ENCODE data around the gene DUSP7. TPM values are rescaled to one million over a fixed set of nuclear protein-coding genes. Genes with fewer than 3 reads are reported as not detected.

Gene DUSP7
- total RNA-seq, 1 experiment from 2014 or later, result 18.8 TPM

- CTCF ChIA-PET, result interaction anchor here (0.6 to 3.4 kb wide), 5 partner anchors 10 to 77 kb away, joined by 3 to 14 read pairs (median 5); no protein-coding TSS in a partner anchor
- Mint-ChIP-seq H3K4me1 (no peaks in the 10 kb centered on the region), H3K36me3 (no peaks in the 10 kb centered on the region), H3K27ac (0 out of 2 replicates have a peak overlapping the region, but pooled peaks have one; percentile 85), H3K9me3 (no peaks in the 10 kb centered on the region), H3K27me3 (ENCODE audit: low read depth) (no peaks in the 10 kb centered on the region), H3K4me3 (no peak overlapping the region)
- DNase-seq (ENCODE audit: low spot score) (no peak), ATAC-seq (no peak)
- POLR2A ChIA-PET, result no interaction called here
- TF ChIP-seq CBFB (CRISPR knock-in tag; IDR thresholded peaks at IDR 0.05; ENCODE audit: low read depth), result no peak
- TF ChIP-seq PRRX2 (CRISPR knock-in tag; IDR thresholded peaks at IDR 0.05), result no peak
- no peak for TF ChIP-seq IRF2 (CRISPR knock-in tag; IDR thresholded peaks at IDR 0.05; ENCODE audit: borderline replicate concordance, low read depth)
- no peak for TF ChIP-seq CREM (CRISPR knock-in tag; IDR thresholded peaks at IDR 0.05)
Measured at GRCh38 chr3:52067526-52067925, 11.2 kb upstream of the DUSP7 start.

DNA sequence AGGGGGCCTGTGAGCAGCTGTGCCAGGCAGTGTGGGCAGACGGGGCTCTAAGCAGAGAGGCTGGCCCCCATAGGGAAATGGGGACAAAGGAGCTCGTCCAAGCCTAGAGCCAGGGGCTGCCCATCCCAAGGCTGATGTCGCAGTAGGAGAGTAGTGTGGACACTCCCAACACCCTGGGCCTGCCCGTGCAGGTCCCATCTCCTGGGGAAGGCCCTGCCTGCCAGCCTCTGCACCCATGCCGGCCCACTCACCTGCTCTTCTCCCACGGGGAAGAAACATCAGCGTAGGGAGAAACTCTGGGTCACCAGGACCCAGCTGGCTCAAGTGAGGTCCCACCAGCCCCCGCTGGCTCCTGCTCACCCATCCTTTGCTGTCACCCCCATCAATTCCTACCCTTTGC, 10.7 kb upstream of the DUSP7 start:
- Mint-ChIP-seq H3K9me3 (no peaks in the 10 kb centered on the region), H3K36me3 (no peaks in the 10 kb centered on the region), H3K4me3 (no peak overlapping the region), H3K4me1 (no peaks in the 10 kb centered on the region), H3K27ac (0 out of 2 replicates have a peak overlapping the region, but pooled peaks have one; percentile 85), H3K27me3 (ENCODE audit: low read depth) (no peaks in the 10 kb centered on the region)
- POLR2A ChIA-PET, result no interaction called here
- TF ChIP-seq JUN (CRISPR knock-in tag; IDR thresholded peaks at IDR 0.05), result no peak
- TF ChIP-seq USF1 (CRISPR knock-in tag; IDR thresholded peaks at IDR 0.05), result no peak
- TF ChIP-seq HMGA2 (CRISPR knock-in tag; IDR thresholded peaks at IDR 0.05), result no peak
- TF ChIP-seq JAZF1 (CRISPR knock-in tag; IDR thresholded peaks at IDR 0.05), result no peak
- no peak for TF ChIP-seq ZNF425 (CRISPR knock-in tag; conservative IDR thresholded peaks at IDR 0.05)
- TF ChIP-seq ETV6 (CRISPR knock-in tag; IDR thresholded peaks at IDR 0.05), result no peak
- TF ChIP-seq, protein P1, sequence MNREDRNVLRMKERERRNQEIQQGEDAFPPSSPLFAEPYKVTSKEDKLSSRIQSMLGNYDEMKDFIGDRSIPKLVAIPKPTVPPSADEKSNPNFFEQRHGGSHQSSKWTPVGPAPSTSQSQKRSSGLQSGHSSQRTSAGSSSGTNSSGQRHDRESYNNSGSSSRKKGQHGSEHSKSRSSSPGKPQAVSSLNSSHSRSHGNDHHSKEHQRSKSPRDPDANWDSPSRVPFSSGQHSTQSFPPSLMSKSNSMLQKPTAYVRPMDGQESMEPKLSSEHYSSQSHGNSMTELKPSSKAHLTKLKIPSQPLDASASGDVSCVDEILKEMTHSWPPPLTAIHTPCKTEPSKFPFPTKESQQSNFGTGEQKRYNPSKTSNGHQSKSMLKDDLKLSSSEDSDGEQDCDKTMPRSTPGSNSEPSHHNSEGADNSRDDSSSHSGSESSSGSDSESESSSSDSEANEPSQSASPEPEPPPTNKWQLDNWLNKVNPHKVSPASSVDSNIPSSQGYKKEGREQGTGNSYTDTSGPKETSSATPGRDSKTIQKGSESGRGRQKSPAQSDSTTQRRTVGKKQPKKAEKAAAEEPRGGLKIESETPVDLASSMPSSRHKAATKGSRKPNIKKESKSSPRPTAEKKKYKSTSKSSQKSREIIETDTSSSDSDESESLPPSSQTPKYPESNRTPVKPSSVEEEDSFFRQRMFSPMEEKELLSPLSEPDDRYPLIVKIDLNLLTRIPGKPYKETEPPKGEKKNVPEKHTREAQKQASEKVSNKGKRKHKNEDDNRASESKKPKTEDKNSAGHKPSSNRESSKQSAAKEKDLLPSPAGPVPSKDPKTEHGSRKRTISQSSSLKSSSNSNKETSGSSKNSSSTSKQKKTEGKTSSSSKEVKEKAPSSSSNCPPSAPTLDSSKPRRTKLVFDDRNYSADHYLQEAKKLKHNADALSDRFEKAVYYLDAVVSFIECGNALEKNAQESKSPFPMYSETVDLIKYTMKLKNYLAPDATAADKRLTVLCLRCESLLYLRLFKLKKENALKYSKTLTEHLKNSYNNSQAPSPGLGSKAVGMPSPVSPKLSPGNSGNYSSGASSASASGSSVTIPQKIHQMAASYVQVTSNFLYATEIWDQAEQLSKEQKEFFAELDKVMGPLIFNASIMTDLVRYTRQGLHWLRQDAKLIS (CRISPR knock-in tag; IDR thresholded peaks at IDR 0.05; ENCODE audit: borderline replicate concordance), result no peak
- TF ChIP-seq FOXP4 (CRISPR knock-in tag; IDR thresholded peaks at IDR 0.05), result no peak
- ATAC-seq, result no peak
- no peak for DNase-seq (ENCODE audit: low spot score)
- CTCF ChIA-PET, result interaction anchor here (0.6 to 3.4 kb wide), 5 partner anchors 9 to 78 kb away, joined by 3 to 14 read pairs (median 5); no protein-coding TSS in a partner anchor

DNA sequence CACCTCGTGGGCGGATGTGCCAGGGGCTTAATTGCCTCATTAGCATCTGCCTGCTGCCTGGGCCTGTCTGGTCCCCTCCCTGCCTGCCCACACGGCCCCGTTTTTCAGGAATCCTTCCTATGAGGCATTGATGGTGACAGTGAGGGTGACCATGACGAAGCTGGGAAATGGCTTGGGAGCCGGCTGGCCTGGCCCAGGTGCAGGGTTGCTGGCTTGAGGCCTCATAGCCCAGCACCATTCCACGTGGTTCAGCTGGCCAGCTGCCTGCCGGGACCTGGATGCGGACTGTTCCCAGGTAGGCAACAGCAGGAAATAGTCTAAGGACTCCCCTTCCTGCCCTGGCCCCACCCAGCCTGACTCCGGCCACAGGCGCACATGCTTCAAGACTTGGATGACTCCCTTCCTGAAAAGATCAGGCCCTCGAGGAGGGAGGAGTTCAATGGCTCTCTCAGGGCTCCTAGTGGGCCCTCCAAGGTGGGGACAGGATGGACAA, 8.9 kb upstream of the DUSP7 start:
- no peaks in the 10 kb centered on the region for H3K27me3 Mint-ChIP-seq (ENCODE audit: low read depth)
- H3K4me3 Mint-ChIP-seq, result no peak overlapping the region
- H3K27ac Mint-ChIP-seq, result no peak overlapping the region
- no peaks in the 10 kb centered on the region for H3K36me3 Mint-ChIP-seq
- DNase-seq (ENCODE audit: low spot score) (no peak), ATAC-seq (no peak; the same call in 1 of the 2 replicates)
- H3K9me3 Mint-ChIP-seq, result no peaks in the 10 kb centered on the region
- ChIA-PET POLR2A (interaction anchor here (1.2 kb wide), 1 partner anchor 8 kb away, joined by 3 read pairs; the partner anchor contains the start of gene DUSP7), CTCF (interaction anchor here (1.0 to 3.4 kb wide), 4 partner anchors 8 to 123 kb away, joined by 4 to 14 read pairs (median 8); partner anchors contain the start of genes PARP3 and RRP9)
- no peaks in the 10 kb centered on the region for H3K4me1 Mint-ChIP-seq
- TF ChIP-seq ZNF121 (CRISPR knock-in tag; IDR thresholded peaks at IDR 0.05), result peak; percentile 2; the same call in 1 of the 2 replicates
- TF ChIP-seq JAZF1 (CRISPR knock-in tag; IDR thresholded peaks at IDR 0.05), result no peak

Measured in WTC11 (cell line).